Nephron progenitor cell (in vitro differentiated cells): Measurements from ENCODE around the gene GNL2.

ENCODE experiments used
- DNase-seq: peaks from one replicate; pipeline ENCODE4 v3.0.0; 2021
- H3K27ac Mint-ChIP-seq: 2 replicates; pipeline ENCODE4 v1.8.0; 2021; ENCODE audit warnings: mild to moderate bottlenecking, moderate library complexity, mixed read lengths
- H3K27me3 Mint-ChIP-seq: 2 replicates; pipeline ENCODE4 v1.8.0; 2021; ENCODE audit warnings: mild to moderate bottlenecking, low read depth, mixed read lengths; ENCODE audit not compliant: poor library complexity
- H3K36me3 Mint-ChIP-seq: 2 replicates; pipeline ENCODE4 v1.8.0; 2021; ENCODE audit warnings: low read depth, mixed read lengths
- H3K4me1 Mint-ChIP-seq: 2 replicates; pipeline ENCODE4 v1.8.0; 2021; ENCODE audit warnings: mixed read lengths
- H3K4me3 Mint-ChIP-seq: 2 replicates; pipeline ENCODE4 v1.8.0; 2021; ENCODE audit warnings: mild to moderate bottlenecking, moderate library complexity, mixed read lengths
- H3K9me3 Mint-ChIP-seq: 2 replicates; pipeline ENCODE4 v1.8.0; 2021; ENCODE audit warnings: mild to moderate bottlenecking, moderate library complexity, mixed read lengths
- TF ChIP-seq, protein P1 (sequence below): fragments of 200-600 bp; sonication (generic); IDR thresholded peaks from 2 replicates; pipeline ENCODE4 v1.5.0; 2021; ENCODE audit warnings: antibody characterized with exemption

GNL2 gene

DNA sequence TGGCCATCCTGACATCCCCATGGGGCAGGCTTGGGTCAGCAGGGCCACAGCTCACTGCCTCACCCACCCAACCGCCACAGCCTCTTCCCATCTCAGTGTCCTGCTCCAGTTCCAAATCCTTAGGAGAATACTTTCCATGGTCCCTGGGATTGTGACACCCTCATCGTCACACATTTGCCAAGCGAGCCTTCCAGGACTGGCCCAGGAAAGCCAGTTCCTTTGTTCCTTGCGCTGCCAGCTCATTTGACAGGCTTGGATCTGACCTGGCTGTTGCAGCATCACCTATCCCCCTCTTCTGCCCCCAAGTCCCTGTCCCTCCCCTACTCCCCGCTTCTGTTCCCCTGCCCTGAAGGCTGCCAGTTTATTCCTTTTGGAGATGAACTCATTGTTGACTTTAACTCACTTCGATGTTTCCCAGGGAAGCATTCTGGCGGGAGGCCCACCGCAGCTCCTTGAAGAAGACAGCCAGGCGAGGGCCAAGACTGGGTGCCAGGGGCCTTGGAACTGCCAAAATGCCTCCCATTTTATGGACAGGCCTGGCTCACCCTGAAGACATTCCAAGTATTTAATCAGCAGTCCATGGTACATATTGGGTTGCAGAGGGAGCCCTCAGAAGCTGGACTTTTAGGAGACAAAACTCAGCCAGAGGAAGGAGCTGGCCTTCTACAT, 10.2 kb upstream of the GNL2 start:
- H3K4me3 Mint-ChIP-seq: no peak overlapping the region
- peaks cover 5% of the 10 kb centered on the region for H3K4me1 Mint-ChIP-seq
- DNase-seq: no peak
- H3K36me3 Mint-ChIP-seq: no peaks in the 10 kb centered on the region
- H3K9me3 Mint-ChIP-seq: no peaks in the 10 kb centered on the region
- H3K27me3 Mint-ChIP-seq: peaks cover 32% of the 10 kb centered on the region
- TF ChIP-seq, protein P1, sequence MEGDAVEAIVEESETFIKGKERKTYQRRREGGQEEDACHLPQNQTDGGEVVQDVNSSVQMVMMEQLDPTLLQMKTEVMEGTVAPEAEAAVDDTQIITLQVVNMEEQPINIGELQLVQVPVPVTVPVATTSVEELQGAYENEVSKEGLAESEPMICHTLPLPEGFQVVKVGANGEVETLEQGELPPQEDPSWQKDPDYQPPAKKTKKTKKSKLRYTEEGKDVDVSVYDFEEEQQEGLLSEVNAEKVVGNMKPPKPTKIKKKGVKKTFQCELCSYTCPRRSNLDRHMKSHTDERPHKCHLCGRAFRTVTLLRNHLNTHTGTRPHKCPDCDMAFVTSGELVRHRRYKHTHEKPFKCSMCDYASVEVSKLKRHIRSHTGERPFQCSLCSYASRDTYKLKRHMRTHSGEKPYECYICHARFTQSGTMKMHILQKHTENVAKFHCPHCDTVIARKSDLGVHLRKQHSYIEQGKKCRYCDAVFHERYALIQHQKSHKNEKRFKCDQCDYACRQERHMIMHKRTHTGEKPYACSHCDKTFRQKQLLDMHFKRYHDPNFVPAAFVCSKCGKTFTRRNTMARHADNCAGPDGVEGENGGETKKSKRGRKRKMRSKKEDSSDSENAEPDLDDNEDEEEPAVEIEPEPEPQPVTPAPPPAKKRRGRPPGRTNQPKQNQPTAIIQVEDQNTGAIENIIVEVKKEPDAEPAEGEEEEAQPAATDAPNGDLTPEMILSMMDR: no peak
- peak overlapping the region; percentile 85 for H3K27ac Mint-ChIP-seq

DNA sequence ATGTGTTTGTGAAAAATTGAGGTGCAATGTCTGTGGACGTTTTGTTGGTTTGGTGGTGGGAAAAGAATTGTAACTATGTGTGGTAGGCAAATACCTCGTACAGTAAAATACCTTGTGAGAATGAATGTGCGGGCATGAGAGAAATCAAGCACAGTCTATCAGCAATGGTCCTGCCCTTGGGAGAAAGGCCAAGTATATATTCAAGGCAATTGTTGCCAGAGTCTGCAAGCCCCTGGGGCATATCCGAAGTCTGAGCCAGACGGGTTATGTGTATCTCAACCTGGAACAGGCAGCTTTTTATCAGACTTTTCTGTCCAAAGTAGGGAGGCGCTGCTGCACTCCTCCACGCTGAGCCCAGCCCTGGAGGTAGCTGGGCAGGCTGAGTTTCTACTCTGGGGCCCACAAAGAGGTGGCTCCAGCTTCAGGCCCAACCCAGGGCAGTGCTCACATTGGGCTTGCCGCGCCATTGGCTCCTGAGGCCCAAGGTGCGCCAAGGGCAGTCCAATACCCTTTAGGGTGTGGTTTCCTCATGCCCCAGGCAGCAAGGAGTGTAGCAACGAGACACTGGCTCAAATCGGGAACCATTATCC, 9.4 kb upstream of the GNL2 start:
- H3K27ac Mint-ChIP-seq: no peak overlapping the region
- H3K9me3 Mint-ChIP-seq: no peaks in the 10 kb centered on the region
- DNase-seq: no peak
- H3K27me3 Mint-ChIP-seq: peaks cover 33% of the 10 kb centered on the region
- H3K4me3 Mint-ChIP-seq: no peak overlapping the region
- peaks cover 5% of the 10 kb centered on the region for H3K4me1 Mint-ChIP-seq
- no peaks in the 10 kb centered on the region for H3K36me3 Mint-ChIP-seq
- TF ChIP-seq, protein P1: no peak

- Mint-ChIP-seq H3K4me3 (no peak overlapping the region), H3K9me3 (no peaks in the 10 kb centered on the region)
- DNase-seq: peak; percentile 55
Observed at GRCh38 chr1:37602750-37603694, 7.3 kb upstream of the GNL2 start.

DNA sequence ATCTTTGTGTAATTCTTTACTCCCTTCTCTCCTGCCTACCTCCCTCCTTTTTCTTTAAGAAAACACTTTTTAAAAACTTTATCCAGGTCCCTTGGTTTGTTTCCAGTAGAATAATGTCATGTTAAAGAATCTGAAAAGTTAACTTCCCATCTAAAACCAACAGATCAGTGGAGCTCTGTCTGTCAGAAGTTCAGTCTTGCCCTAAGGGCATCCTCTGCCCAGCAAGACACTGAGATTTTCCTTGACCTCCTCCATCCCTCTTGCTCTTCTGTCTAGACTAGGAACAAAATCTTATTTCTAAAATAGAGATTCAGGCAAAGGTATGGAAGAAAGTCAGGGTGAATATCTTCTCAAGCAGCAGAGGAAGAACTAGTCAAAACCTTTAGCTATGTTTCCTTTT, 5.7 kb upstream of the GNL2 start:
- no peak for DNase-seq
- TF ChIP-seq, protein P1: no peak
- H3K4me1 Mint-ChIP-seq: peaks cover 9% of the 10 kb centered on the region
- H3K9me3 Mint-ChIP-seq: no peaks in the 10 kb centered on the region
- no peak overlapping the region for H3K27ac Mint-ChIP-seq
- H3K4me3 Mint-ChIP-seq: no peak overlapping the region
- peaks cover 63% of the 10 kb centered on the region for H3K27me3 Mint-ChIP-seq
- no peaks in the 10 kb centered on the region for H3K36me3 Mint-ChIP-seq

More at GRCh38 chr1:37602750-37603694, 7.3 kb upstream of the GNL2 start:
- H3K4me1 Mint-ChIP-seq: peaks cover 5% of the 10 kb centered on the region
- TF ChIP-seq, protein P1: peak; percentile 71
- H3K36me3 Mint-ChIP-seq: no peaks in the 10 kb centered on the region
- H3K27ac Mint-ChIP-seq: no peak overlapping the region
- H3K27me3 Mint-ChIP-seq: peaks cover 52% of the 10 kb centered on the region

DNA sequence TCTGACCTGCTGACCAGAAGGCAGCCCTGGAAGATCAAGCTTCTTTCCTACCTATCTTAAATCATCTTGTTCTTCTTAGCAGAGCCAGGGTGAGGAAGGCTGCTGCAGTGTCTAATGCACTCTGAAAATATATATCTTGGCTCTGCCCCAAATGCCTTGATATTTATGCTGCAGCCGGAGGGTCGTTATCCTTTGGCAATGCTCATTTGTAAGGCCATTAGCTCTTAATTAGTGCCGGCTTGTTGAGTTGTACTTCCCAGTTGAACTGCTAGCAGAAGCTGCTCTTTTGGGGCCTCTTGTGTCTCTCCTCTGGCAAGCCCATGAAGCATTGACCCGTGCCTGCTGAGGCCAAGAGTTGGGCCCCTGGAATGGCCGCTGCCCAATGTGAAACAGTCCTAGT, 4.2 kb upstream of the GNL2 start:
- no peak overlapping the region for H3K27ac Mint-ChIP-seq
- H3K4me3 Mint-ChIP-seq: no peak overlapping the region
- H3K36me3 Mint-ChIP-seq: no peaks in the 10 kb centered on the region
- TF ChIP-seq, protein P1: no peak
- DNase-seq: no peak
- H3K4me1 Mint-ChIP-seq: peaks cover 23% of the 10 kb centered on the region
- H3K9me3 Mint-ChIP-seq: no peaks in the 10 kb centered on the region
- H3K27me3 Mint-ChIP-seq: peaks cover 73% of the 10 kb centered on the region
